ENCODE results near the gene PCBP3. TPM values are rescaled to one million over a fixed set of nuclear protein-coding genes. Genes with fewer than 3 reads are reported as not detected.
A peak's percentile ranks its signal among the peaks of the same experiment; 100 is the strongest.

PCBP3 gene
- total RNA-seq, 1 donor from 2014 or later, result 0.72 TPM

DNA sequence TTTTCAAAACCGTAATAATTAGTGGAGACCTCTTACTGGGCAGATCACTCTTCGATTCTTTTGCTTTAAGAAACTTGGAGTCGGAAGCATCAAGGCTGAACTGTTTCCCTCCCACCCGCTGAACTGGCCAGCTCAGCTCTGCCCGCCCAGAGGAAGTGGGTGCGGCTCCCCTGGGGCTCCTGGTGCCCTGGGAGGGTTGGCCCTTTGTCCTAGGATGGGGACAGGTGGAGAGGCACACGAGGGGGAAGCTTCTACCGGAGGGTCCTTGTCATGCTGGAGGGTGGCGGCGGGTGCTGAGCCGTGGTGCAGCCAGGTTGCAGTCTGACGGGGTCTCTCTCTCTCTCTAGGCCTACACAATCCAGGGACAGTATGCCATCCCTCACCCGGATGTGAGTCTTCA lies 273.7 kb downstream of the PCBP3 start:
- no peak for ATAC-seq

GRCh38 chr21:45918011-45918410 lies 274.5 kb downstream of the PCBP3 start:
- ATAC-seq, result no peak

- ATAC-seq, result no peak
Observed at GRCh38 chr21:45918835-45919447, 275.4 kb downstream of the PCBP3 start.

DNA sequence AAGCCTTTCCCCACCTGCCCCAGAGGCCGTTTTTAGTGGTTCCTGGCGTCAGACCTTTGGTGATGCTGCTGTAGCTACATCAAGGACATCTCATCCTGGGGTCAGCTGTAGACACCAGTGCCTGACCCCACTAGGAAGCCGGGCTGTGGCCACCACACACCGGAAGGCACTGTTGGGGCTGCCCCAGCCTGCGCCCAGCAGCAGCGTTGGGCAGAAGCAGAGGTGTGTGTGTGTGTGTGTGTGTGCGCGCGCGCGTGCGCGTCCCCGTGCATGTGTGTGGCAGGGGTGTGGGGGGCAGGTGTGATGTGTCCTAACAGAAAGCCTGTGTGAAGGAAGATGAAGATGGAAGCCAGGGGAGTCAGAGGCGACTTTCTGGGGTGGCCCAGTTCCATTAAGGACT lies 276.1 kb downstream of the PCBP3 start:
- ATAC-seq, result no peak

DNA sequence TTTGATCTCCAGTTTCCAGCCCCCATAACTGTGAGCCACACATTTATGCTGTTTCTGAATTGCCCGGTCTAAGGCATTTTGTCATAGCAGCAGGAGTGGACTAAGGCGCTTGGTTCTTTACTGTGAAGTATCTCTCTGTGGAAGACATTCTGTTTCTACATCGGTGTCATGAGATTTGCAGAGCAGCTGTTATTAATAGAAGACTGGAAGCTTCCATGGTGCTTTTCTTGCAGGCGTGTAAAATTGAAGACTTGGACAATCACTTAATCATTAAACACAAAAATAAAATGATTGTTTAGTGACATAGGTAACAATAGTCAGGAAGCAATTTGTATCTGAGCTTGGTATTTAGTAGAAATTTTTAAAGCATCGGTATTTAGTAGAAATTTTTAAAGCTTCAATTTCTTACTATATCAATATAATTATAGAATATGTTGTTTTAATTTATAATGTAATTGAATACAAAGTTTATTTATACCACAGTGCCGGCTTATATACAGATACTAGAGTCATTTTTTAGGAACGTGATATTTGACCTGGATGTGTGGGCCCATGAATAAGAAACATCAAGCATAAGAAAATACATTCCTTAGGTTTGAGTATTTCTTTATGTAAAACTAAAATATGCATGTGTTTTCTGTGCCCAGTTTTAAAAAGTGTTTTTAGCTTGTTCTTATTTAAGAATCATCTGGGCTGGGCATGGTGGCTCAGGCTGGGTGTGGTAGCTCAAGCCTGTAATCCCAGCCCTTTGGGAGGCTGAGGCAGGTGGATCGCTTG lies 277.5 kb downstream of the PCBP3 start:
- ATAC-seq, result no peak

- no peak for ATAC-seq
Observed at GRCh38 chr21:45921917-45922316, 278.4 kb downstream of the PCBP3 start.

GRCh38 chr21:45922648-45923047 lies 279.1 kb downstream of the PCBP3 start:
- ATAC-seq, result no peak

DNA sequence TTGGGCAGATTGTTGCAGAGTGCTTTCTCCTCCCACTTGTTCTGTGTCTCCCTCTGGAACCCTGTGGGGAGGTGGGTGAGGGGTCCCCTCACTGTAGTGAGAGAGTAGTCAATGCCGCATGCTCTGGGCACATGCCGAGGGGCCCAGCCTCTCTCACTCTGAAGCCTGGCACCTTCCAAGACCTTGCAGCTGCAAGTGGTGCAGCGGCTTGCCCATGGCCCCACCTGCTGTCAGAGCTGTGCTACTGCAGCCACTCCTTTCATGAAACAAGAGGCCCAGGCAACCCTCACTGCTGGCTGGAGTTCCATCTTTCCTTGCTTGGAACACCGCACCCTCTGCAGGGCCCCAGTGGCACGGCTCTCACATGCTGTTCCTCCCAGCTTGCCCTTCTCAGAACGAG lies 279.6 kb downstream of the PCBP3 start:
- ATAC-seq, result peak; percentile 93

GRCh38 chr21:45926281-45926680 lies 282.8 kb downstream of the PCBP3 start:
- no peak for ATAC-seq

DNA sequence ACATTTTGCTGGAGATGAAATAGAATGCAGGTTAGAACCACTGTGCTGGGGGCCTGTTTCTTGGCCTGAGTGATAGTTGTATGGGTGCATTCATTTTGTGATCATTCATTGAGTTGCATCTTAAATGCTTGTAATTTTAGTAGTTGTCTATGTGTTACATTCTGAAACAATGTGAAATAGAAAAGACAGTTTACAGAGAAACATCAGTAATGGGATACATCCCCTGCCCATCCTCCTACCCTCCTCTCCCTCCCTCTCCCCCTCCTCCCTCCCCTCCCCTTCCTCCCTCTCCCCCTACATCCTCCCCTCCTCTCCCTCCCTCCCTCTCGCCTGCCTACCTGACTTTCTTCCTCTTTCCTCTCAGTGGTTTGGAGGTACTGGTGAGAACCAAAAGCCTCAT lies 283.5 kb downstream of the PCBP3 start:
- ATAC-seq, result no peak

DNA sequence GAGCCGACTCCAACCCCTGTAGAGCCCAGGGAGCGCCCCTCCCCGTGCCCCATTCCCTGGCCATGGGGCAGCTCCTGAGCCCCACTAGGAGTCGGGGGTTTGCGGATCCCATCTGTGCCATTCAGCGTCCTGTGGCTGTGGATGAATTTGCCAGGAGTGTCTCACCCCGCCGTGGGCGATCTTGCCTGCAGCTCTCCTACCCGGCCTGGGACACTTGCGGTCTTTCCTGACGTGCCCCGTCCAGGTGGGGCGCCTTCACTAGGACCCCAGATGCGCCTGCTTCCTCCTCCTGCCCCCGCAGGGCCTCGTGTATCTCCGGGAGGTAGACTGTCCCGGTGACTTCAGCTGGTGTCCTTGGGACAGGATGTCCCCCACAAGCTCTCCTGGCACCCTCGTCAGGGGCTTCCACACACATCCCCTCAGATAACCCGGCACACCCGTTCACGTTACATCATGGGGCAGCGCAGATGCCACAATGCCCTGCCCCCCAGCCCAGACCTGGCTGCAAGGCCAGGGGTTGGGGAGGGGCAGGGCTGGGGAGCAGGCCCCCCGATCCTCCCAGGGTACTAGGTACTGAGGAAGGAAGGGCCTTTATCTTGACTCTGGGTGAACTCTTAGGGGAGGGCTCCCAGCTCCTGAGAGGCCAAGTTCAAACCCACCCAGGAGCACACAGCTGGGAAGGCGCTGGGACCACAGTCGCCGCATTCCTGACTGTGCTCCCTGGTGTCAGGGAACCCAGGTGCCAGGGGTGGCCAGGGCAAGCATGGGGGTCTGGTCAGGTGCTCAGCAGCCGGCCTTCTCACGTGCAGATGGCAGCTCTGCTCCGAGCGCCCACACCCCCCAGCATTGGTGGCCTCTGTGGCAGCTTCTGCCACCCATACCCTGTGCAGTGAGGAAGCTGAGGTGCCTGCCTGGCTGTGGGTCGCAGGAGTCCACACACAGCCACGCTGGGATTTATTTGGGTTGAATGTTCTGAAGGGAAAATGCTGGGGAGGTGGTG lies 284.6 kb downstream of the PCBP3 start:
- peak; percentile 18 for ATAC-seq

GRCh38 chr21:45929449-45929848 lies 285.9 kb downstream of the PCBP3 start:
- peak; percentile 20 for ATAC-seq

- no peak for ATAC-seq
Observed at GRCh38 chr21:45930231-45930760, 286.8 kb downstream of the PCBP3 start.

GRCh38 chr21:45930792-45931191 lies 287.3 kb downstream of the PCBP3 start:
- ATAC-seq, result no peak

DNA sequence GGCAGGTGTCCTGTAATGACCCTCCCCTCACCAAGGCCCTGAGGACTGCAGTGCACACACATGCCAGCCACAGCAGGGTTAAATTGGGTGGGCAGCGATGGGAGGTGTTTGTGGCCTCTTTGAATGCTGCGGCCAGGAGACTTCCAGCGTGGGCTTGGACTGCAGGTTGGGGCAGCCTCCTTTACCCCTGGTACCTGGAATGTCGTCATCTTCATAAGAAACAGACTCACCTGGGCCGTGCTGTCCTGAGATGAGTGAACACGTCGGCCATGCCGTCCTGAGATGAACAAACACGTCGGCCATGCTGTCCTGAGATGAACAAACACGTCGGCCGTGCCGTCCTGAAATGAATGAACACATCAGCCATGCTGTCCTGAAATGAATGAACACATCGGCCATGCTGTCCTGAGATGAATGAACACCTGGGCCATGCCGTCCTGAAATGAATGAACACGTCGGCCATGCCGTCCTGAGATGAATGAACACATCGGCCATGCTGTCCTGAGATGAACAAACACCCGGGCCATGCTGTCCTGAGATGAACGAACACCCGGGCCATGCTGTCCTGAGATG lies 288.0 kb downstream of the PCBP3 start:
- ATAC-seq, result no peak

- ATAC-seq, result no peak
Observed at GRCh38 chr21:45932922-45933502, 289.5 kb downstream of the PCBP3 start.

DNA sequence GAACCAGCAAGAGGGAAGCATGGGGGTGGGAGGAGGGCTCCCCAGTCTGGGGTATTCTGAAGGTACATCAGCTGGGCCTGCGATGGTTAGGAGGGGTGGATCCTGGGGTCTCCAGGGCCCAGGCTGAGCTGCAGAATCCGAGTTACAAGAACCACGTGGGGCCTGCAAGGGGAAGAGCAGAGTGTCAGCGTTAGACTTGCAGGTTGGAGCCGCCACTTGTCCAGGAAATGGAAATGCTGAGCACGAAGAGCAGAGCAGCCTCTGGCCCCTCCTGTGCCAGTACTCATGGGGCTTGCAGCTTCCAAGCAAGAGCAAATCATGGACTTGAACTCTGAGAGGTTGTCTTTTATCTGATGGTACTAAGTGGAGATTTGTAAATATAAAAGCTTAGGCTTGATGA lies 290.6 kb downstream of the PCBP3 start:
- ATAC-seq, result no peak

- no peak for ATAC-seq
Observed at GRCh38 chr21:45934554-45934953, 291.0 kb downstream of the PCBP3 start.

GRCh38 chr21:45935628-45936027 lies 292.1 kb downstream of the PCBP3 start:
- no peak for ATAC-seq

GRCh38 chr21:45937721-45938452 lies 294.4 kb downstream of the PCBP3 start:
- ATAC-seq, result no peak

DNA sequence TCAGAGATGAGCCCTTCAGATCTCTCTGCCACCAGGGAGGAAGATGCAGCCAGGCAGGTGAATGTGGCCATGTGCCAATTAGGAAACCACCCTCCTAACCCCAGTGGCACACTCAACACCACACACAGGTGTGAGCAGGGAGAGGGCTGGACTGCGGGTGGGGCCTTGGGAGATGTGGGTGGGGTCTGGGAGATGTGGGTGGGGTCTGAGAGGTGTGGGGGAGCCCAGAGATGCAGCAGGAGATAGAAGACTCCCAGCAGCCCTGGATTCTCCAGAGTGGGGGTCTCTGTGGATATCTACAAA lies 294.9 kb downstream of the PCBP3 start:
- no peak for ATAC-seq

All from esophagus mucosa (tissue), 1 donor.